ENCODE measurements around the gene MCRIP1. TPM values are rescaled to one million over a fixed set of nuclear protein-coding genes. Genes with fewer than 3 reads are reported as not detected.

Gene MCRIP1
- total and polyA plus RNA-seq, 2 experiments from 2014 or later = 66.1 to 118 TPM

- H3K36me3 ChIP-seq (replicated peaks; ENCODE audit: insufficient read depth, low read depth) = no peaks in the 10 kb centered on the region
- no peak for TF ChIP-seq CTCF (IDR thresholded peaks at IDR 0.05; ENCODE audit: poor library complexity)
- no peak for TF ChIP-seq EZH2phosphoT487 (IDR thresholded peaks at IDR 0.05; ENCODE audit: low read depth, severe bottlenecking, unreplicated experiment)
- TF ChIP-seq EZH2 (IDR thresholded peaks at IDR 0.05; ENCODE audit: borderline replicate concordance) = no peak
- no peaks in the 10 kb centered on the region for H3K27me3 ChIP-seq
- no peak overlapping the region for H2AFZ ChIP-seq
- H3K27ac ChIP-seq = peak overlapping the region; percentile 64
- no peaks in the 10 kb centered on the region for H4K20me1 ChIP-seq (ENCODE audit: insufficient read depth, poor library complexity, severe bottlenecking)
- no peak overlapping the region for H3K4me3 ChIP-seq
- no peaks in the 10 kb centered on the region for H3K79me2 ChIP-seq
- H3K9me3 ChIP-seq (ENCODE audit: low read depth) = no peaks in the 10 kb centered on the region
- 90% methylated on average over 8 of the region's 8 CpGs for WGBS (ENCODE audit: low lambda C conversion rate, missing lambda C conversion rate)
- H3K9me2 ChIP-seq (replicated peaks; ENCODE audit: insufficient read depth) = no peaks in the 10 kb centered on the region
- H3K4me2 ChIP-seq = peak overlapping the region; percentile 52
- no peak for DNase-seq (ENCODE audit: low spot score)
- peaks cover 13% of the 10 kb centered on the region for H3K4me1 ChIP-seq (ENCODE audit: insufficient read depth)
Observed at GRCh38 chr17:81821147-81821546, 11.9 kb downstream of the MCRIP1 start.

GRCh38 chr17:81819708-81820107, 13.4 kb downstream of the MCRIP1 start:
- Histone ChIP-seq H4K20me1 (ENCODE audit: insufficient read depth, poor library complexity, severe bottlenecking) (no peaks in the 10 kb centered on the region), H3K4me3 (no peak overlapping the region), H3K27ac (no peak overlapping the region), H3K4me1 (ENCODE audit: insufficient read depth) (peaks cover 25% of the 10 kb centered on the region), H3K27me3 (no peaks in the 10 kb centered on the region), H3K36me3 (replicated peaks; ENCODE audit: insufficient read depth, low read depth) (no peaks in the 10 kb centered on the region), H3K79me2 (no peaks in the 10 kb centered on the region), H3K9me2 (replicated peaks; ENCODE audit: insufficient read depth) (no peaks in the 10 kb centered on the region), H3K4me2 (no peak overlapping the region), H3K9me3 (ENCODE audit: low read depth) (no peaks in the 10 kb centered on the region), H2AFZ (no peak overlapping the region)
- no peak for DNase-seq (ENCODE audit: low spot score)
- no peak for TF ChIP-seq EZH2phosphoT487 (IDR thresholded peaks at IDR 0.05; ENCODE audit: low read depth, severe bottlenecking, unreplicated experiment)
- TF ChIP-seq EZH2 (IDR thresholded peaks at IDR 0.05; ENCODE audit: borderline replicate concordance) = no peak
- 68% methylated on average over 11 of the region's 13 CpGs for WGBS (ENCODE audit: low lambda C conversion rate, missing lambda C conversion rate)

- no peak for TF ChIP-seq EZH2phosphoT487 (IDR thresholded peaks at IDR 0.05; ENCODE audit: low read depth, severe bottlenecking, unreplicated experiment)
- no peak for TF ChIP-seq EZH2 (IDR thresholded peaks at IDR 0.05; ENCODE audit: borderline replicate concordance)
- TF ChIP-seq CTCF (IDR thresholded peaks at IDR 0.05; ENCODE audit: poor library complexity) = no peak
- no peak for DNase-seq (ENCODE audit: low spot score)
Observed at GRCh38 chr17:81817758-81818147, 15.3 kb downstream of the MCRIP1 start.

GRCh38 chr17:81815646-81815986, 17.5 kb downstream of the MCRIP1 start:
- Histone ChIP-seq H3K4me1 (ENCODE audit: insufficient read depth) (peaks cover 13% of the 10 kb centered on the region), H3K4me3 (no peak overlapping the region), H3K36me3 (replicated peaks; ENCODE audit: insufficient read depth, low read depth) (no peaks in the 10 kb centered on the region), H3K79me2 (no peaks in the 10 kb centered on the region), H4K20me1 (ENCODE audit: insufficient read depth, poor library complexity, severe bottlenecking) (no peaks in the 10 kb centered on the region), H2AFZ (no peak overlapping the region), H3K27me3 (no peaks in the 10 kb centered on the region), H3K4me2 (peak overlapping the region; percentile 54), H3K9me3 (ENCODE audit: low read depth) (no peaks in the 10 kb centered on the region), H3K27ac (peak overlapping the region; percentile 93), H3K9me2 (replicated peaks; ENCODE audit: insufficient read depth) (no peaks in the 10 kb centered on the region)
- 83% methylated on average over 2 of the region's 2 CpGs for WGBS (ENCODE audit: low lambda C conversion rate, missing lambda C conversion rate)
- DNase-seq (ENCODE audit: low spot score) = no peak
- TF ChIP-seq EZH2phosphoT487 (IDR thresholded peaks at IDR 0.05; ENCODE audit: low read depth, severe bottlenecking, unreplicated experiment) = no peak
- no peak for TF ChIP-seq EZH2 (IDR thresholded peaks at IDR 0.05; ENCODE audit: borderline replicate concordance)
- no peak for TF ChIP-seq CTCF (IDR thresholded peaks at IDR 0.05; ENCODE audit: poor library complexity)

More at GRCh38 chr17:81817758-81818147, 15.3 kb downstream of the MCRIP1 start:
- Histone ChIP-seq H3K79me2 (no peaks in the 10 kb centered on the region), H2AFZ (no peak overlapping the region), H3K9me3 (ENCODE audit: low read depth) (no peaks in the 10 kb centered on the region), H3K27me3 (no peaks in the 10 kb centered on the region), H3K4me2 (no peak overlapping the region), H4K20me1 (ENCODE audit: insufficient read depth, poor library complexity, severe bottlenecking) (no peaks in the 10 kb centered on the region), H3K36me3 (replicated peaks; ENCODE audit: insufficient read depth, low read depth) (no peaks in the 10 kb centered on the region), H3K9me2 (replicated peaks; ENCODE audit: insufficient read depth) (no peaks in the 10 kb centered on the region), H3K27ac (no peak overlapping the region), H3K4me3 (no peak overlapping the region), H3K4me1 (ENCODE audit: insufficient read depth) (peaks cover 26% of the 10 kb centered on the region)
- WGBS (ENCODE audit: low lambda C conversion rate, missing lambda C conversion rate) = 61% methylated on average over 7 of the region's 7 CpGs
